IMR-90 (cell line): ENCODE results near the gene DBH. TPM values are rescaled to one million over a fixed set of nuclear protein-coding genes. Genes with fewer than 3 reads are reported as not detected.

Experiments used
- ATAC-seq: fragments of 200-7000 bp; cut with Tn5 transposase; 2 replicates; pipeline ENCODE4 v1.9.1; 2020; ENCODE audit warnings: low read depth, mild to moderate bottlenecking, moderate library complexity
- BruUV-seq: library from RNA; stranded (reverse); fragments of 400-500 nt; replicated peaks from 2 replicates; lab custom pipeline; 2021; lab: Mats Ljungman, UMichigan
- CTCF ChIA-PET: fragments of 300-600 bp; formaldehyde crosslinking; extraction: SDS; loops from one replicate; lab custom pipeline; 2021; ENCODE audit warnings: antibody characterized with exemption; lab: Yijun Ruan, JAX
- POLR2A ChIA-PET: fragments of 300-600 bp; sonication (Branson Sonifier 250); formaldehyde crosslinking; loops from one replicate; lab custom pipeline; 2022; ENCODE audit warnings: antibody characterized with exemption; ENCODE audit not compliant: unreplicated experiment; lab: Charles Lee
- DNase-seq: peaks from one replicate; pipeline ENCODE4 v3.0.0; 2013
- H2AFZ ChIP-seq: replicated peaks from 2 replicates; pipeline ENCODE3; 2013; ENCODE audit warnings: low read length, mild to moderate bottlenecking; ENCODE audit not compliant: poor library complexity
- H2AK5ac ChIP-seq: 2 replicates; pipeline ENCODE4 v1.6.1; 2013; ENCODE audit warnings: low read depth, low read length, inconsistent platforms
- H2AK9ac ChIP-seq: replicated peaks from 2 replicates; pipeline ENCODE3; 2013; ENCODE audit warnings: mild to moderate bottlenecking, low read depth, low read length, moderate library complexity; ENCODE audit not compliant: poor library complexity
- H2BK120ac ChIP-seq: 2 replicates; pipeline ENCODE4 v1.6.1; 2013; ENCODE audit warnings: low read depth, low read length, inconsistent platforms
- H2BK15ac ChIP-seq: 3 replicates; pipeline ENCODE4 v1.6.1; 2013; ENCODE audit warnings: low read depth, low read length, inconsistent platforms
- H2BK20ac ChIP-seq: 2 replicates; pipeline ENCODE4 v1.6.1; 2013; ENCODE audit warnings: low read depth, mild to moderate bottlenecking, inconsistent platforms, low read length, moderate library complexity
- H2BK5ac ChIP-seq: 2 replicates; pipeline ENCODE4 v1.6.1; 2013; ENCODE audit warnings: mild to moderate bottlenecking, low read depth, low read length, inconsistent platforms; ENCODE audit not compliant: poor library complexity, severe bottlenecking
- H3K14ac ChIP-seq: replicated peaks from 2 replicates; pipeline ENCODE4 v1.6.1; 2013; ENCODE audit warnings: low read depth, low read length, inconsistent platforms
- H3K18ac ChIP-seq: 2 replicates; pipeline ENCODE4 v1.6.1; 2013; ENCODE audit warnings: low read depth, low read length, control low read depth
- H3K23ac ChIP-seq: 2 replicates; pipeline ENCODE4 v1.6.1; 2013; ENCODE audit warnings: low read depth, low read length, inconsistent platforms
- H3K27ac ChIP-seq: 2 replicates; pipeline ENCODE4 v1.5.1; 2013; ENCODE audit warnings: mild to moderate bottlenecking, control low read depth, low read length; ENCODE audit not compliant: insufficient read depth
- H3K27me3 ChIP-seq: 2 replicates; pipeline ENCODE4 v1.6.1; 2013; ENCODE audit warnings: low read length; ENCODE audit not compliant: control insufficient read depth, insufficient read depth
- H3K36me3 ChIP-seq: 2 replicates; pipeline ENCODE4 v1.6.1; 2013; ENCODE audit warnings: low read length, mixed read lengths; ENCODE audit not compliant: control insufficient read depth, insufficient read depth
- H3K4ac ChIP-seq: 2 replicates; pipeline ENCODE4 v1.6.1; 2013; ENCODE audit warnings: low read depth, low read length, inconsistent platforms
- H3K4me1 ChIP-seq: 2 replicates; pipeline ENCODE4 v1.6.1; 2013; ENCODE audit warnings: low read length, mixed read lengths; ENCODE audit not compliant: control insufficient read depth, insufficient read depth
- H3K4me2 ChIP-seq: 2 replicates; pipeline ENCODE4 v1.6.1; 2013; ENCODE audit warnings: low read depth, mild to moderate bottlenecking, control low read depth, low read length, moderate library complexity
- H3K4me3 ChIP-seq: 2 replicates; pipeline ENCODE4 v1.5.1; 2013; ENCODE audit warnings: low read depth, mild to moderate bottlenecking, control low read depth, low read length, moderate library complexity; ENCODE audit not compliant: insufficient read depth
- H3K56ac ChIP-seq: 2 replicates; pipeline ENCODE4 v1.6.1; 2013; ENCODE audit warnings: low read length, inconsistent platforms; ENCODE audit not compliant: insufficient read depth; ENCODE audit errors: extremely low read depth
- H3K79me1 ChIP-seq, 2 experiments: 2 replicates each; pipeline ENCODE4 v1.6.1; 2013; ENCODE audit warnings: low read length in 2 of 2, inconsistent platforms in 1 of 2, low read depth in 1 of 2
- H3K9ac ChIP-seq: 2 replicates; pipeline ENCODE4 v1.6.1; 2013; ENCODE audit warnings: low read depth, low read length, control low read depth
- H3K9me1 ChIP-seq: 2 replicates; pipeline ENCODE4 v1.6.1; 2013; ENCODE audit warnings: low read length, inconsistent platforms; ENCODE audit not compliant: insufficient read depth
- H3K9me3 ChIP-seq: 2 replicates; pipeline ENCODE4 v1.6.1; 2013; ENCODE audit warnings: low read length; ENCODE audit not compliant: control insufficient read depth, insufficient read depth
- H4K20me1 ChIP-seq: 2 replicates; pipeline ENCODE4 v1.6.1; 2013; ENCODE audit warnings: low read length, inconsistent platforms; ENCODE audit not compliant: insufficient read depth
- H4K5ac ChIP-seq: 2 replicates; pipeline ENCODE4 v1.6.1; 2013; ENCODE audit warnings: mild to moderate bottlenecking, low read depth, low read length, control low read depth
- H4K8ac ChIP-seq, 2 experiments: 2 replicates each; pipeline ENCODE4 v1.6.1; 2013; ENCODE audit warnings: low read depth in 2 of 2, low read length in 2 of 2, control low read depth in 1 of 2, inconsistent platforms in 1 of 2
- H4K91ac ChIP-seq: 2 replicates; pipeline ENCODE4 v1.6.1; 2013; ENCODE audit warnings: low read depth, low read length, inconsistent platforms; ENCODE audit not compliant: insufficient read depth
- BHLHE40 ChIP-seq: fragments of 150-350 bp; IDR thresholded peaks from 2 replicates; pipeline ENCODE4 v1.6.1; 2016; ENCODE audit warnings: mild to moderate bottlenecking, low read depth, low read length
- CEBPB ChIP-seq: IDR thresholded peaks from 2 replicates; pipeline ENCODE4 v1.6.1; 2012; ENCODE audit warnings: low read depth, low read length, improper control_type of control experiment
- CHD1 ChIP-seq: IDR thresholded peaks from 2 replicates; pipeline ENCODE4 v1.6.1; 2012; ENCODE audit warnings: low read depth, low read length, improper control_type of control experiment
- CTCF ChIP-seq: conservative IDR thresholded peaks from 2 replicates; pipeline ENCODE4 v1.5.1; 2012; ENCODE audit warnings: mild to moderate bottlenecking, low read depth, low read length, improper control_type of control experiment
- FOS ChIP-seq: fragments of 150-350 bp; IDR thresholded peaks from 2 replicates; pipeline ENCODE4 v1.6.1; 2016; ENCODE audit warnings: low read depth, low read length
- MAFK ChIP-seq: IDR thresholded peaks from 2 replicates; pipeline ENCODE4 v1.6.1; 2012; ENCODE audit warnings: low read depth, low read length, improper control_type of control experiment
- MAZ ChIP-seq: IDR thresholded peaks from 2 replicates; pipeline ENCODE4 v1.6.1; 2012; ENCODE audit warnings: low read depth, mild to moderate bottlenecking, low read length, improper control_type of control experiment, moderate library complexity, borderline replicate concordance
- MXI1 ChIP-seq: IDR thresholded peaks from 2 replicates; pipeline ENCODE4 v1.6.1; 2012; ENCODE audit warnings: low read depth, mild to moderate bottlenecking, low read length, moderate library complexity, borderline replicate concordance
- NFE2L2 ChIP-seq: fragments of 150-350 bp; IDR thresholded peaks from 2 replicates; pipeline ENCODE4 v1.6.1; 2016; ENCODE audit warnings: low read depth, mild to moderate bottlenecking, low read length
- POLR2A ChIP-seq: IDR thresholded peaks from 2 replicates; pipeline ENCODE4 v1.6.1; 2012; ENCODE audit warnings: mild to moderate bottlenecking, low read depth, low read length
- RAD21 ChIP-seq: IDR thresholded peaks from 2 replicates; pipeline ENCODE4 v1.6.1; 2012; ENCODE audit warnings: low read length, improper control_type of control experiment
- RCOR1 ChIP-seq: IDR thresholded peaks from 2 replicates; pipeline ENCODE4 v1.6.1; 2012; ENCODE audit warnings: mild to moderate bottlenecking, low read length, improper control_type of control experiment; ENCODE audit not compliant: insufficient replicate concordance
- RFX5 ChIP-seq: IDR thresholded peaks from 2 replicates; pipeline ENCODE4 v1.8.0; 2012; ENCODE audit warnings: low read depth, mild to moderate bottlenecking, low read length, moderate library complexity
- WGBS, 2 experiments: methylation state at CpG; one replicate each; pipeline versions ENCODE4 v1.1.5 to v1.1.7; 2013; ENCODE audit warnings: missing lambda C conversion rate in 2 of 2; ENCODE audit not compliant: insufficient read length in 1 of 2; ENCODE audit errors: extremely low coverage in 2 of 2; 5-methylcytosine and 5-hydroxymethylcytosine counted together
- dilution Hi-C: fragments of 300-500 bp; cut with HindIII; formaldehyde crosslinking; loops from one replicate; pipeline ENCODE4 v1.14.3; 2018; ENCODE audit warnings: low sequenced_read_pairs; ENCODE audit not compliant: unreplicated experiment
- in situ Hi-C: fragments of 300-500 bp; cut with MboI; formaldehyde crosslinking; loops from 3 replicates; pipeline ENCODE4 v1.14.3; 2019; ENCODE audit warnings: low sequenced_read_pairs, inconsistent platforms, mixed read lengths
- intact Hi-C: fragments of 100-400 bp; cut with micrococcal nuclease; formaldehyde crosslinking; loops from 2 replicates; pipeline ENCODE4 v1.10.0; 2022
- polyA plus RNA-seq, 3 experiments: library from polyadenylated mRNA; depleted of rRNA; stranded (reverse); fragments of >200 nt; gene quantifications; 2 replicates each; pipeline ENCODE4 v1.2.3, GENCODE V29; 2012; ENCODE audit warnings: low replicate concordance in 1 of 3
- total RNA-seq: library from RNA; depleted of rRNA; stranded (reverse); fragments of >200 nt; gene quantifications from 2 replicates; pipeline ENCODE4 v1.2.3, GENCODE V29; 2012
- TF ChIP-seq, protein P1 (sequence below): fragments of 150-350 bp; IDR thresholded peaks from 2 replicates; pipeline ENCODE4 v1.6.1; 2016; ENCODE audit warnings: low read depth, mild to moderate bottlenecking, low read length, moderate library complexity, borderline replicate concordance

Gene DBH
- total and polyA plus RNA-seq, 2 of the 4 experiments (the other 2 are of a cell fraction): not detected

DNA sequence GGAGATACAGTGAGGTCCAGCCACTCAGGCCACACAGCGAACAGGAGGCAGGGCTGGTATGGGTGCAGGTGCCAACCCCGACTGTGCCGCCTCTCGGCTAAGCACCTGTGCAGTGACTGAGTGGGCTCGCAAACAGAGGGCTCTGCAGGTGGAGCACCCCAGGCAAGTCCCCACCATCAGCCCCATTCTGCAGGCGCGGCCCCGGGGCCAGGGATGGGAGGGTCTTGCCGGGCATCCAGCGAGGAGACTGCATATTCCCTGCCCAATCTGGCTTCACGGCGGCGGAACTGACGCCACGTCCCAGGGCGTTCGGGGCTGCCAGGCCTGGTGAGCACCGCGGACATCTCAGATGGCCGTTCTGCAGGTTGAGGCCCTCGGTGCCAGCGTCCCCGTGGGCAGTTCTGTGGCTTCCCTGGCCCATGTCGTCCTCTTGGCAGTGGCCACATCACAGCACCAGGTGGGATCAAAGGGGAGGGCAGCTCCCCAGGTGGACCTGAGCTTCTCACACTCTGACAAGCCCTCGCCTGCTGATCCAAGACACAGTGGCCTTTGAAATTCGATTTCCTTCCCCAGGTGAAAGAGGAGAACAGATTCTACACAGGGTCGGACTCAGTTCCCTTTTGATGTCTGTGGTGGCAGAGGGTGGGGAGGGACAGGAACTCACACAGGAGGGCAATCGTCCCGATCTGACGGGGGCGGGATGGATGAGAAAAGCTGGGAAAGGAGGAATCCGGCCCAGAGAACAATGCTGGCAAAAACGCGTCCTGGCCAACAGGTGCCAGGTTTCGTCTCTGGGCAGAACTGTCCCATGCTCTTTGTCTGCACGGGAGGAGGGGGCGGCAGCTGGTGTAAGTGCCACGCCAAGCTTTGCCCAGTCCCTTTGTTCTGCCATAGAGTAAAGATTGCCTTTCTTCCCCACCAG, 18.8 kb downstream of the DBH start:
- 64% methylated on average over 29 of the region's 38 CpGs; no CpG with 5 or more reads in 1 of the 2 experiments for WGBS, 2 experiments
- Histone ChIP-seq H3K23ac (no peak overlapping the region), H2BK15ac (no peak overlapping the region), H3K79me1 (no peaks in the 10 kb centered on the region), H3K4me3 (no peak overlapping the region), H3K9me1 (no peaks in the 10 kb centered on the region), H3K4me1 (0 out of 2 replicates have a peak, but pooled peaks cover 1% of the 10 kb centered on the region), H3K27me3 (peaks cover 42% of the 10 kb centered on the region), H3K4me2 (no peak overlapping the region), H4K5ac (no peak overlapping the region), H2BK5ac (no peak overlapping the region), H4K91ac (no peak overlapping the region), H3K27ac (no peak overlapping the region), H3K18ac (no peak overlapping the region), H3K56ac (no peak overlapping the region), H3K4ac (no peak overlapping the region), H3K9ac (no peak overlapping the region), H2AK9ac (no peak overlapping the region), H2BK20ac (no peak overlapping the region), H2BK120ac (no peak overlapping the region), H2AFZ (no peak overlapping the region), H4K20me1 (no peaks in the 10 kb centered on the region), H3K14ac (no peak overlapping the region), H3K36me3 (no peaks in the 10 kb centered on the region), H4K8ac (no peak overlapping the region), H2AK5ac (no peak overlapping the region), H3K9me3 (no peaks in the 10 kb centered on the region)
- DNase-seq (no peak), ATAC-seq (no peak)
- no TSS peak for BruUV-seq
- ChIA-PET CTCF (no interaction called here), POLR2A (no interaction called here)
- dilution Hi-C loops (no loop called here), intact Hi-C loops (no loop called here), in situ Hi-C loops (no loop called here)
- TF ChIP-seq RCOR1 (no peak), CEBPB (no peak), CHD1 (no peak), MAZ (no peak), RAD21 (no peak), NFE2L2 (no peak), POLR2A (no peak), MAFK (no peak), CTCF (no peak), RFX5 (no peak), BHLHE40 (no peak), MXI1 (no peak), FOS (no peak)
- TF ChIP-seq, protein P1, sequence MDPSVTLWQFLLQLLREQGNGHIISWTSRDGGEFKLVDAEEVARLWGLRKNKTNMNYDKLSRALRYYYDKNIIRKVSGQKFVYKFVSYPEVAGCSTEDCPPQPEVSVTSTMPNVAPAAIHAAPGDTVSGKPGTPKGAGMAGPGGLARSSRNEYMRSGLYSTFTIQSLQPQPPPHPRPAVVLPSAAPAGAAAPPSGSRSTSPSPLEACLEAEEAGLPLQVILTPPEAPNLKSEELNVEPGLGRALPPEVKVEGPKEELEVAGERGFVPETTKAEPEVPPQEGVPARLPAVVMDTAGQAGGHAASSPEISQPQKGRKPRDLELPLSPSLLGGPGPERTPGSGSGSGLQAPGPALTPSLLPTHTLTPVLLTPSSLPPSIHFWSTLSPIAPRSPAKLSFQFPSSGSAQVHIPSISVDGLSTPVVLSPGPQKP: no peak
